ENCODE measurements around the gene CYP17A1.

GRCh38 chr10:102880256-102880655, 43.0 kb upstream of the CYP17A1 start:
- no peak for TF ChIP-seq EP300 (IDR thresholded peaks at IDR 0.05)
- no peak for TF ChIP-seq CTCF (IDR thresholded peaks at IDR 0.05)
- no peak for TF ChIP-seq POLR2A (IDR thresholded peaks at IDR 0.05)

All from sigmoid colon (tissue), 4 donors.